ENCODE data around the gene SMPD3. TPM values are rescaled to one million over a fixed set of nuclear protein-coding genes. Genes with fewer than 3 reads are reported as not detected.

SMPD3 gene
- total and polyA plus RNA-seq, 12 donors, result 0.03 to 1.2 (median 0.22) TPM; not detected in 1

DNA sequence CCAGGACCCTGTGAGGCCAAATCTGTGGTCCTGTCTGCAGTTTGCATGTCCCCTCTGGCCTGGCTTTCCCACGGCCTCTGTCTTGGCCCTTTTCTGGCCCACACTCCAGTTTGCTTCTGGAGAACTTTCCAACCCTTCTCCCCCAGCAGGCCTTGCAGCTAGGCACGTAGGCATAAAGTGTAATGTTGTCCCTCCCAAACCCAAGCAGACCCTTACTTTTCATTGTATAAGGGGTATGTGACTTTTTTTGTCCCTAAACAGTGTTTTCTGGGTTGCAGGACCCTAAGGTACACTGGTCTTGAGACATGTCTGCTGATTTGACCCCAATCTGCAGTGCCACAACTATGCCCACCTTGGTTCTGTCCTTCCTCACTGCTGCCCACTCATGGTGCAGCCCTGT, 15.6 kb upstream of the SMPD3 start:
- intact Hi-C loops (cut with DNase I), result no loop called here

GRCh38 chr16:68460067-68460466, 11.8 kb upstream of the SMPD3 start:
- no peaks in the 10 kb centered on the region for H3K4me1 ChIP-seq
- WGBS, 2 donors, result 88 to 93% methylated on average over 3 of the region's 3 CpGs

More for the DNA sequence above, 15.6 kb upstream of the SMPD3 start:
- Histone ChIP-seq H3K27ac (no peak overlapping the region), H3K4me1 (peaks cover 0 to 14% (median 7%) of the 10 kb centered on the region in 9 donors), H3K36me3 (no peaks in the 10 kb centered on the region), H3K9me3 (peaks cover 0 to 9% (median 0%) of the 10 kb centered on the region in 11 donors), H3K4me3 (no peak overlapping the region), H3K27me3 (peaks cover 0 to 7% (median 0%) of the 10 kb centered on the region in 7 donors)
- no peak for TF ChIP-seq CTCF (IDR thresholded peaks at IDR 0.05)
- no peak for ATAC-seq
- no peak for DNase-seq
- WGBS, 2 donors, result 83 to 84% methylated on average over 2 of the region's 2 CpGs

DNA sequence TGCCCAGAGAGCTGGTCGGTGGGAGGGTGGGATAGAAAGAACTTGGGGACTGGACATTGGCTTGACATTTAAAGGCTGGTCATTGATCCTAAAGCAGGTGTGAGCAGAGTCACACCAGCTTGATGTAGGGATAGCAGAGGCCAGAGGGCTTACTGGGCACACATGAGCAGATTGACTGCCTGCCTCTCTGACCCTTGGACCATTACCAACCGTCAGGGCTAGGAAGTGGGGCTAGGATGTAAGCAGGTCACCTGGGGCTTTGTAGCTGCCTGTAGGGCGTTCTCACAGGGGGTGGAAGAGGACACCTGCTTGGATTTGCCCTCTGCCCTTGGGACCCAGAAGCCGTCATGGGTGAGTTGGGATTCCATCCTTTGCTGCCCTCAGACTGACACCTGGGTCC, 11.1 kb upstream of the SMPD3 start:
- no peak for TF ChIP-seq CTCF (IDR thresholded peaks at IDR 0.05)
- no peak overlapping the region for H3K27ac ChIP-seq
- peaks cover 0 to 7% (median 0%) of the 10 kb centered on the region in 7 donors for H3K27me3 ChIP-seq
- no peaks in the 10 kb centered on the region for H3K36me3 ChIP-seq
- ATAC-seq (peak in 1 of 8 donors; percentile 17), DNase-seq (no peak)
- intact Hi-C loops (cut with DNase I), result no loop called here
- H3K4me3 ChIP-seq, result no peak overlapping the region
- 78 to 83% methylated on average over 4 of the region's 4 CpGs for WGBS, 2 donors
- H3K4me1 ChIP-seq, result no peaks in the 10 kb centered on the region
- peaks cover 0 to 9% (median 0%) of the 10 kb centered on the region in 11 donors for H3K9me3 ChIP-seq

More at GRCh38 chr16:68460067-68460466, 11.8 kb upstream of the SMPD3 start:
- ATAC-seq (no peak), DNase-seq (no peak)
- Histone ChIP-seq H3K27ac (no peak overlapping the region), H3K4me3 (no peak overlapping the region), H3K9me3 (peaks cover 0 to 9% (median 0%) of the 10 kb centered on the region in 11 donors), H3K36me3 (no peaks in the 10 kb centered on the region), H3K27me3 (peaks cover 0 to 7% (median 0%) of the 10 kb centered on the region in 7 donors)
- TF ChIP-seq CTCF (IDR thresholded peaks at IDR 0.05), result no peak
- intact Hi-C loops (cut with DNase I), result no loop called here

- TF ChIP-seq CTCF (IDR thresholded peaks at IDR 0.05), result no peak
- DNase-seq, result no peak
- intact Hi-C loops (cut with DNase I), result no loop called here
- Histone ChIP-seq H3K27ac (no peak overlapping the region), H3K27me3 (peaks cover 0 to 7% (median 0%) of the 10 kb centered on the region in 7 donors), H3K9me3 (peaks cover 0 to 9% (median 0%) of the 10 kb centered on the region in 11 donors), H3K4me3 (no peak overlapping the region), H3K36me3 (no peaks in the 10 kb centered on the region), H3K4me1 (no peaks in the 10 kb centered on the region)
- no peak for ATAC-seq
- WGBS, 2 donors, result 63 to 80% methylated on average over 2 of the region's 2 CpGs
Observed at GRCh38 chr16:68458551-68458950, 10.2 kb upstream of the SMPD3 start.
